Measurements from ENCODE around the gene WDR91.
A peak's percentile ranks its signal among the peaks of the same experiment; 100 is the strongest.

The WDR91 gene

GRCh38 chr7:135170274-135170997 is 40.9 kb downstream of the WDR91 start, which contains the start of gene CYREN:
TSS of gene CYREN (minus strand) at chr7:135170707. CDS start at chr7:135168922, 1,785 bp downstream.
- H3K36me3 ChIP-seq (replicated peaks in 1 of 2; ENCODE audit: control insufficient read depth in 2 of 2, insufficient read depth in 2 of 2, low read length in 2 of 2), result peaks cover 35 to 38% of the 10 kb centered on the region in 2 donors

GRCh38 chr7:135169964-135170273 is 41.4 kb downstream of the WDR91 start:
- Histone ChIP-seq H3K36me3 (replicated peaks in 1 of 2; ENCODE audit: control insufficient read depth in 2 of 2, insufficient read depth in 2 of 2, low read length in 2 of 2) (peaks cover 39 to 44% of the 10 kb centered on the region in 2 donors), H2BK5ac (ENCODE audit: low read length) (peak overlapping the region; percentile 96), H3K27ac (replicated peaks; ENCODE audit: low read length) (peak overlapping the region; percentile 96), H2BK120ac (ENCODE audit: low read depth, low read length) (no peak overlapping the region), H3K4ac (ENCODE audit: low read length) (no peak overlapping the region), H3K4me3 (ENCODE audit: low read length in 2 of 2) (peak overlapping the region; percentile 87 to 99), H4K8ac (ENCODE audit: low read depth, low read length) (peak overlapping the region; percentile 65), H3K4me1 (ENCODE audit: control insufficient read depth in 2 of 2, insufficient read depth in 1 of 2, low read depth in 1 of 2, low read length in 2 of 2) (peaks cover 3 to 10% of the 10 kb centered on the region in 2 donors), H3K4me2 (ENCODE audit: insufficient read depth, low read length, poor library complexity, severe bottlenecking) (peak overlapping the region; percentile 85), H3K14ac (ENCODE audit: low read length) (no peak overlapping the region), H2BK12ac (ENCODE audit: low read length) (no peak overlapping the region), H2BK15ac (ENCODE audit: low read length) (no peak overlapping the region), H3K27me3 (ENCODE audit: control insufficient read depth in 3 of 3, insufficient read depth in 3 of 3, low read depth in 1 of 3, low read length in 3 of 3) (no peaks in the 10 kb centered on the region), H2AK5ac (ENCODE audit: low read depth, low read length) (no peak overlapping the region), H3K18ac (ENCODE audit: low read length) (peak overlapping the region; percentile 97), H3K9ac (ENCODE audit: low read depth, low read length, poor library complexity) (peak overlapping the region; percentile 96), H3K23ac (ENCODE audit: low read depth, low read length, poor library complexity) (no peak overlapping the region), H4K91ac (ENCODE audit: low read depth, low read length, poor library complexity) (peak overlapping the region; percentile 97), H2AFZ (ENCODE audit: low read length) (peak overlapping the region; percentile 99), H3K79me1 (ENCODE audit: low read depth, low read length) (peaks cover 10% of the 10 kb centered on the region), H3K9me3 (replicated peaks in 1 of 2; ENCODE audit: control insufficient read depth in 2 of 2, insufficient read depth in 1 of 2, low read depth in 1 of 2, low read length in 2 of 2) (no peaks in the 10 kb centered on the region)
- DNase-seq (ENCODE audit: low spot score), result no peak
- no CpG with 5 or more reads among the region's 17 CpGs for WGBS, 2 donors (ENCODE audit: extremely low coverage in 2 of 2, insufficient read length in 2 of 2, insufficient replicate concordance in 1 of 2)

More at GRCh38 chr7:135170274-135170997, 40.9 kb downstream of the WDR91 start, which contains the start of gene CYREN:
- WGBS, 2 donors (ENCODE audit: extremely low coverage in 2 of 2, insufficient read length in 2 of 2, insufficient replicate concordance in 1 of 2), result no CpG with 5 or more reads among the region's 77 CpGs
- no peak within 1 kb of the TSS for H2BK12ac ChIP-seq (ENCODE audit: low read length)
- peak within 1 kb of the TSS; percentile 98 for H3K14ac ChIP-seq (ENCODE audit: low read length)
- peak within 1 kb of the TSS; percentile 97 for H3K18ac ChIP-seq (ENCODE audit: low read length)
- no peak within 1 kb of the TSS for H2AK5ac ChIP-seq (ENCODE audit: low read depth, low read length)
- peak within 1 kb of the TSS; percentile 96 for H2BK5ac ChIP-seq (ENCODE audit: low read length)
- no peak within 1 kb of the TSS for H2BK15ac ChIP-seq (ENCODE audit: low read length)
- DNase-seq (ENCODE audit: low spot score), result peak; percentile 84
- peak within 1 kb of the TSS; percentile 96 for H3K9ac ChIP-seq (ENCODE audit: low read depth, low read length, poor library complexity)
- H3K27ac ChIP-seq (replicated peaks; ENCODE audit: low read length), result peak within 1 kb of the TSS; percentile 96
- peaks cover 10% of the 10 kb centered on the region for H3K79me1 ChIP-seq (ENCODE audit: low read depth, low read length)
- peaks cover 3 to 10% of the 10 kb centered on the region in 2 donors for H3K4me1 ChIP-seq (ENCODE audit: control insufficient read depth in 2 of 2, insufficient read depth in 1 of 2, low read depth in 1 of 2, low read length in 2 of 2)
- peak within 1 kb of the TSS; percentile 97 for H4K91ac ChIP-seq (ENCODE audit: low read depth, low read length, poor library complexity)
- H3K27me3 ChIP-seq (ENCODE audit: control insufficient read depth in 3 of 3, insufficient read depth in 3 of 3, low read depth in 1 of 3, low read length in 3 of 3), result no peaks in the 10 kb centered on the region
- H3K23ac ChIP-seq (ENCODE audit: low read depth, low read length, poor library complexity), result peak within 1 kb of the TSS; percentile 91
- H2BK120ac ChIP-seq (ENCODE audit: low read depth, low read length), result no peak within 1 kb of the TSS
- no peak within 1 kb of the TSS for H3K4ac ChIP-seq (ENCODE audit: low read length)
- H4K8ac ChIP-seq (ENCODE audit: low read depth, low read length), result peak within 1 kb of the TSS; percentile 65
- H3K4me3 ChIP-seq (ENCODE audit: low read length in 2 of 2), result peak within 1 kb of the TSS; percentile 87 to 99
- H3K4me2 ChIP-seq (ENCODE audit: insufficient read depth, low read length, poor library complexity, severe bottlenecking), result peak within 1 kb of the TSS; percentile 85
- peak within 1 kb of the TSS; percentile 99 for H2AFZ ChIP-seq (ENCODE audit: low read length)
- H3K9me3 ChIP-seq (replicated peaks in 1 of 2; ENCODE audit: control insufficient read depth in 2 of 2, insufficient read depth in 1 of 2, low read depth in 1 of 2, low read length in 2 of 2), result no peaks in the 10 kb centered on the region

GRCh38 chr7:135169141-135169963 is 42.0 kb downstream of the WDR91 start:
- no peak overlapping the region for H3K14ac ChIP-seq (ENCODE audit: low read length)
- no peak overlapping the region for H4K91ac ChIP-seq (ENCODE audit: low read depth, low read length, poor library complexity)
- H3K23ac ChIP-seq (ENCODE audit: low read depth, low read length, poor library complexity), result peak overlapping the region; percentile 65
- H2BK5ac ChIP-seq (ENCODE audit: low read length), result no peak overlapping the region
- H2BK12ac ChIP-seq (ENCODE audit: low read length), result no peak overlapping the region
- H2BK15ac ChIP-seq (ENCODE audit: low read length), result no peak overlapping the region
- H3K4me3 ChIP-seq (ENCODE audit: low read length in 2 of 2), result peak overlapping the region; percentile 87 to 99
- no peaks in the 10 kb centered on the region for H3K9me3 ChIP-seq (replicated peaks in 1 of 2; ENCODE audit: control insufficient read depth in 2 of 2, insufficient read depth in 1 of 2, low read depth in 1 of 2, low read length in 2 of 2)
- H3K4me1 ChIP-seq (ENCODE audit: control insufficient read depth in 2 of 2, insufficient read depth in 1 of 2, low read depth in 1 of 2, low read length in 2 of 2), result peaks cover 3 to 10% of the 10 kb centered on the region in 2 donors
- no peak overlapping the region for H3K18ac ChIP-seq (ENCODE audit: low read length)
- peak overlapping the region; percentile 99 for H2AFZ ChIP-seq (ENCODE audit: low read length)
- H2AK5ac ChIP-seq (ENCODE audit: low read depth, low read length), result no peak overlapping the region
- no peak overlapping the region for H3K4ac ChIP-seq (ENCODE audit: low read length)
- peak; percentile 6 for DNase-seq (ENCODE audit: low spot score)
- peak overlapping the region; percentile 85 for H3K4me2 ChIP-seq (ENCODE audit: insufficient read depth, low read length, poor library complexity, severe bottlenecking)
- peaks cover 44 to 49% of the 10 kb centered on the region in 2 donors for H3K36me3 ChIP-seq (replicated peaks in 1 of 2; ENCODE audit: control insufficient read depth in 2 of 2, insufficient read depth in 2 of 2, low read length in 2 of 2)
- H3K27me3 ChIP-seq (ENCODE audit: control insufficient read depth in 3 of 3, insufficient read depth in 3 of 3, low read depth in 1 of 3, low read length in 3 of 3), result no peaks in the 10 kb centered on the region
- peak overlapping the region; percentile 96 for H3K27ac ChIP-seq (replicated peaks; ENCODE audit: low read length)
- no peak overlapping the region for H2BK120ac ChIP-seq (ENCODE audit: low read depth, low read length)
- peak overlapping the region; percentile 55 for H3K9ac ChIP-seq (ENCODE audit: low read depth, low read length, poor library complexity)
- no CpG with 5 or more reads among the region's 11 CpGs for whole genome bisulfite sequencing, 2 donors (ENCODE audit: extremely low coverage in 2 of 2, insufficient read length in 2 of 2, insufficient replicate concordance in 1 of 2)
- no peak overlapping the region for H4K8ac ChIP-seq (ENCODE audit: low read depth, low read length)
- H3K79me1 ChIP-seq (ENCODE audit: low read depth, low read length), result peaks cover 10% of the 10 kb centered on the region
